A673 (cell line): ENCODE measurements around the gene ACSL4. TPM values are rescaled to one million over a fixed set of nuclear protein-coding genes. Genes with fewer than 3 reads are reported as not detected.

Source experiments
- Bru-seq: library from RNA; stranded (reverse); fragments of 400-500 nt; gene quantifications from one replicate; lab custom pipeline; 2021; lab: Mats Ljungman, UMichigan
- BruChase-seq, 2 experiments: library from RNA; stranded (reverse); fragments of 400-500 nt; gene quantifications; one replicate each; lab custom pipeline; 2021; lab: Mats Ljungman, UMichigan
- BruUV-seq: library from RNA; stranded (reverse); fragments of 400-500 nt; replicated peaks from 2 replicates; lab custom pipeline; 2021; lab: Mats Ljungman, UMichigan
- CTCF ChIA-PET: fragments of 300-600 bp; sonication (Branson Sonifier 250); formaldehyde crosslinking; loops from one replicate; lab custom pipeline; 2022; ENCODE audit warnings: antibody characterized with exemption; lab: Charles Lee
- POLR2A ChIA-PET: fragments of 300-600 bp; sonication (Branson Sonifier 250); formaldehyde crosslinking; loops from one replicate; lab custom pipeline; 2022; ENCODE audit warnings: antibody characterized with exemption; ENCODE audit not compliant: low non-redundant PET; lab: Charles Lee
- DNase-seq: peaks from one replicate; pipeline ENCODE4 v3.0.0-alpha.2; 2015; ENCODE audit warnings: low spot score
- H3K27ac ChIP-seq: fragments of 200-600 bp; sonication (generic); 2 replicates; pipeline ENCODE4 v1.5.1; 2016; ENCODE audit warnings: mixed run types, low read depth, mild to moderate bottlenecking, mixed read lengths, antibody characterized with exemption, low read length; ENCODE audit not compliant: poor library complexity, severe bottlenecking
- H3K27me3 ChIP-seq: fragments of 200-600 bp; sonication (generic); replicated peaks from 2 replicates; pipeline ENCODE4 v1.6.1; 2017; ENCODE audit warnings: mixed run types, low read depth, mild to moderate bottlenecking, mixed read lengths, antibody characterized with exemption, low read length; ENCODE audit not compliant: insufficient read depth, poor library complexity
- H3K36me3 ChIP-seq: fragments of 200-600 bp; sonication (generic); 2 replicates; pipeline ENCODE4 v1.6.1; 2016; ENCODE audit warnings: mixed run types, mild to moderate bottlenecking, mixed read lengths, antibody characterized with exemption, low read length; ENCODE audit not compliant: insufficient read depth, poor library complexity, severe bottlenecking
- H3K4me1 ChIP-seq: fragments of 200-600 bp; sonication (generic); 2 replicates; pipeline ENCODE4 v1.6.1; 2017; ENCODE audit warnings: mixed run types, mild to moderate bottlenecking, mixed read lengths, antibody characterized with exemption, low read length; ENCODE audit not compliant: insufficient read depth, poor library complexity, severe bottlenecking
- H3K4me3 ChIP-seq: fragments of 200-600 bp; sonication (generic); 2 replicates; pipeline ENCODE4 v1.5.1; 2016; ENCODE audit warnings: low read depth, mixed run types, mild to moderate bottlenecking, mixed read lengths, low read length; ENCODE audit not compliant: poor library complexity, severe bottlenecking
- H3K9me3 ChIP-seq: fragments of 200-600 bp; sonication (generic); 2 replicates; pipeline ENCODE4 v1.6.1; 2016; ENCODE audit warnings: mixed run types, low read depth, mild to moderate bottlenecking, mixed read lengths, antibody characterized with exemption, low read length; ENCODE audit not compliant: poor library complexity, severe bottlenecking
- EZH2 ChIP-seq: fragments of 200-600 bp; sonication (generic); IDR thresholded peaks from 2 replicates; pipeline ENCODE4 v1.6.1; 2017; ENCODE audit warnings: borderline replicate concordance, low read depth, mild to moderate bottlenecking, mixed read lengths, antibody characterized with exemption, low read length; ENCODE audit not compliant: poor library complexity, severe bottlenecking
- intact Hi-C: fragments of 100-400 bp; cut with micrococcal nuclease; formaldehyde crosslinking; loops from one replicate; pipeline ENCODE4 v1.10.0; 2022; ENCODE audit not compliant: unreplicated experiment
- long read RNA-seq: library from polyadenylated mRNA; stranded (forward); transcript quantifications from one replicate; pipeline ENCODE4 v2.0.0, GENCODE V29; 2022
- total RNA-seq: library from RNA; stranded (reverse); gene quantifications from 2 replicates; pipeline ENCODE4 v1.2.3, GENCODE V29; 2021
- TF ChIP-seq, protein P1 (sequence below): fragments of 300-800, 200-600 bp; sonication (generic); conservative IDR thresholded peaks from 2 replicates; pipeline ENCODE4 v1.5.1; 2017; ENCODE audit warnings: low read depth, mild to moderate bottlenecking, antibody characterized with exemption, low read length, moderate library complexity, mixed read lengths

ACSL4 gene
- total RNA-seq (48.3 and 59.7 TPM in 2 replicates), Bru-seq, nascent RNA (percentile 84 among the genes with signal in this experiment), BruChase-seq, experiment 1, labeled RNA remaining after a 2-hour chase (percentile 91 among the genes with signal in this experiment), BruChase-seq, experiment 2, labeled RNA remaining after a 6-hour chase (percentile 90 among the genes with signal in this experiment)
- long read RNA-seq, full-length matches to known transcripts: 8 of 59 reads
- long read RNA-seq, partial matches to known transcripts: 9 of 59 reads
- long read RNA-seq, other reads (novel, unspliced or antisense): 42 of 59 reads

DNA sequence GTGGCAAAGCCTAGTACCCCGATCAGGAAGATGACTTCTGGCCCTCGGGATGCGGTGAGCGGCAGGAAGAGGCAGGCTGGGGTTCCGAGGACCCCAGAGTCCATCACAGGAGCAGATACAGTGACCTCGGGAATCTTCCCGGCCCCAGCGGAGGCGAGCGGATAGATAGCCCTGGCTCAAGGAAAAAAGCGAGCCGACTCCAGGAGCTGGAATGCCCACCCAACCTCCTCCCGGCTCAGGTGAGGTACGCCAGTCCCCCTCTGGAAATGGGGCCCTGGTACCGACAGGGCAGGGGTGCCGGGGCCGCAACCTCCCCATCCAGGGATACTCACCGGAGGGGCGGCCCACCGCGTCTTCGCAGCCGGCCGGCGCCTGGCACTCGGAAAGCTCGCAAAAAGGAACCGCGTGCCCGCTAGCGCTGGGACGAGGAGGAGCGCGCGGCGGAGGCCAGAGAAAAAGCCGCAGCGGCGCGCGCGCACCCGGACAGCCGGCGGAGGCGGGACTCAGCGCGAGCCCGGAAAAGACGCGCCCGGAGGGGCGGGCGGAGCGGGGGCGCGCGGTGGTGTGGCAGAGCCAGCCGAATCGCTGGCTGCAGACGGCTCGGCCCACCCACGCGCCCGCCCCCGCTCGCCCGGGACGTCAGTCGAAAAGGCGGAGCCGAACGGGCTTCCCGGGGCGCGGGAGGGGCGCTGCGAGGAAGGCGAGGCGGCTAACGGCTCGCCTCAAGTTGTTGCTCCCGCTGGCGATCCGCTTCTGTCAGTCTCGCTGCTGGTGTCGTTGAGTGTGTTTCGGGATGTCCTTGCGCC lies at the start of gene ACSL4:
Gene ACSL4, minus strand, starts transcription at position 451 of the 806 bp plus-strand sequence. CDS start 49,894 bp downstream, outside the sequence.
- Histone ChIP-seq H3K36me3 (no peaks in the 10 kb centered on the region), H3K4me3 (peak within 1 kb of the TSS; percentile 73), H3K9me3 (no peaks in the 10 kb centered on the region), H3K4me1 (peaks cover 10% of the 10 kb centered on the region), H3K27ac (peak within 1 kb of the TSS; percentile 81), H3K27me3 (no peaks in the 10 kb centered on the region)
- DNase-seq: peak; percentile 90
- intact Hi-C loops: loop anchor here (5.0 kb wide), 1 partner anchor 124 kb away; no protein-coding TSS in a partner anchor
- ChIA-PET CTCF (interaction anchor here (1.5 kb wide), 1 partner anchor 124 kb away, joined by 5 read pairs; no protein-coding TSS in a partner anchor), POLR2A (no interaction called here)
- BruUV-seq: no TSS peak
- TF ChIP-seq EZH2: no peak
- TF ChIP-seq, protein P1, sequence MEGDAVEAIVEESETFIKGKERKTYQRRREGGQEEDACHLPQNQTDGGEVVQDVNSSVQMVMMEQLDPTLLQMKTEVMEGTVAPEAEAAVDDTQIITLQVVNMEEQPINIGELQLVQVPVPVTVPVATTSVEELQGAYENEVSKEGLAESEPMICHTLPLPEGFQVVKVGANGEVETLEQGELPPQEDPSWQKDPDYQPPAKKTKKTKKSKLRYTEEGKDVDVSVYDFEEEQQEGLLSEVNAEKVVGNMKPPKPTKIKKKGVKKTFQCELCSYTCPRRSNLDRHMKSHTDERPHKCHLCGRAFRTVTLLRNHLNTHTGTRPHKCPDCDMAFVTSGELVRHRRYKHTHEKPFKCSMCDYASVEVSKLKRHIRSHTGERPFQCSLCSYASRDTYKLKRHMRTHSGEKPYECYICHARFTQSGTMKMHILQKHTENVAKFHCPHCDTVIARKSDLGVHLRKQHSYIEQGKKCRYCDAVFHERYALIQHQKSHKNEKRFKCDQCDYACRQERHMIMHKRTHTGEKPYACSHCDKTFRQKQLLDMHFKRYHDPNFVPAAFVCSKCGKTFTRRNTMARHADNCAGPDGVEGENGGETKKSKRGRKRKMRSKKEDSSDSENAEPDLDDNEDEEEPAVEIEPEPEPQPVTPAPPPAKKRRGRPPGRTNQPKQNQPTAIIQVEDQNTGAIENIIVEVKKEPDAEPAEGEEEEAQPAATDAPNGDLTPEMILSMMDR: no peak

GRCh38 chrX:109777749-109778148 lies 44.7 kb upstream of the ACSL4 start:
- Histone ChIP-seq H3K9me3 (no peaks in the 10 kb centered on the region), H3K4me3 (no peak overlapping the region), H3K27me3 (peaks cover 6% of the 10 kb centered on the region), H3K4me1 (no peaks in the 10 kb centered on the region), H3K36me3 (no peaks in the 10 kb centered on the region), H3K27ac (no peak overlapping the region)
- ChIA-PET POLR2A (no interaction called here), CTCF (no interaction called here)
- no peak for DNase-seq
- TF ChIP-seq, protein P1: no peak
- no peak for TF ChIP-seq EZH2
- intact Hi-C loops: no loop called here
- no TSS peak for BruUV-seq

- H3K4me3 ChIP-seq: no peak overlapping the region
- CTCF ChIA-PET: no interaction called here
- peaks cover 4% of the 10 kb centered on the region for H3K27me3 ChIP-seq
- no TSS peak for BruUV-seq
- TF ChIP-seq, protein P1: no peak
- TF ChIP-seq EZH2: no peak
- POLR2A ChIA-PET: no interaction called here
- H3K36me3 ChIP-seq: no peaks in the 10 kb centered on the region
- H3K9me3 ChIP-seq: no peaks in the 10 kb centered on the region
- H3K4me1 ChIP-seq: no peaks in the 10 kb centered on the region
- no peak for DNase-seq
- H3K27ac ChIP-seq: no peak overlapping the region
- intact Hi-C loops: no loop called here
Observed at GRCh38 chrX:109776986-109777385, 43.9 kb upstream of the ACSL4 start.
